HG03439 (cell line): Measurements from ENCODE around the gene FRG2B.
"Not testable (repeated sequence)": the region's sequence is repeated elsewhere in the genome, so short reads cannot be mapped to it uniquely, and the experiment has no call there.

Experiments used
- ATAC-seq: cut with Tn5 transposase; IDR thresholded peaks from one replicate; pipeline ENCODE4 v1.9.1; 2021; ENCODE audit warnings: mild to moderate bottlenecking, moderate library complexity; ENCODE audit not compliant: unreplicated experiment

The FRG2B gene

DNA sequence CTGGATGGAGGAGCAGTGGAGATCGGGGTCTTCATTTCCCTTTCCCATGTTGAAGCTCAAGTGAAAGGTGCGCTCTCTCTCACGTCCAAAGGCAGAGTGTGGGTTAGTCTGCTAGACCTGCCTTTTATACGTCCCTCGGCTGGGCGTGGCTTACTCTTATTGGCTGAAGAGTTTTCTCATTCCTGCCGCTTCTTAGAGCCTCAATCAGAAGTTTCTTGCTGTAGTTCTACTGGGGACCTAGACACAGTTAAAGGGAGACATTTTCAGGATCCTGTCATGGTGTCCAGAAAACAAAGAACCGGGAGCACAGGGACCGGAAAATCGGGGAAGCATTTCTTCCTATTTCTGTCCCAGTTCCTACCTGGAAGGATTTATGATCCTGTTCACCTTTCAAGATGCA is at the start of gene FRG2B:
Gene FRG2B (minus strand): TSS at position 101 of the 400 bp plus-strand sequence. CDS start 53 bp downstream, at position 48.
- not testable (repeated sequence) for ATAC-seq

DNA sequence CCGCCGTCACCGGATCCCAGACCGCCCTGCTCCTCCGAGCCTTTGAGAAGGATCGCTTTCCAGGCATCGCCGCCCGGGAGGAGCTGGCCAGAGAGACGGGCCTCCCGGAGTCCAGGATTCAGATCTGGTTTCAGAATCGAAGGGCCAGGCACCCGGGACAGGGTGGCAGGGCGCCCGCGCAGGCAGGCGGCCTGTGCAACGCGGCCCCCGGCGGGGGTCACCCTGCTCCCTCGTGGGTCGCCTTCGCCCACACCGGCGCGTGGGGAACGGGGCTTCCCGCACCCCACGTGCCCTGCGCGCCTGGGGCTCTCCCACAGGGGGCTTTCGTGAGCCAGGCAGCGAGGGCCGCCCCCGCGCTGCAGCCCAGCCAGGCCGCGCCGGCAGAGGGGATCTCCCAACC is 40.9 kb upstream of the FRG2B start:
- ATAC-seq, result not testable (repeated sequence)

DNA sequence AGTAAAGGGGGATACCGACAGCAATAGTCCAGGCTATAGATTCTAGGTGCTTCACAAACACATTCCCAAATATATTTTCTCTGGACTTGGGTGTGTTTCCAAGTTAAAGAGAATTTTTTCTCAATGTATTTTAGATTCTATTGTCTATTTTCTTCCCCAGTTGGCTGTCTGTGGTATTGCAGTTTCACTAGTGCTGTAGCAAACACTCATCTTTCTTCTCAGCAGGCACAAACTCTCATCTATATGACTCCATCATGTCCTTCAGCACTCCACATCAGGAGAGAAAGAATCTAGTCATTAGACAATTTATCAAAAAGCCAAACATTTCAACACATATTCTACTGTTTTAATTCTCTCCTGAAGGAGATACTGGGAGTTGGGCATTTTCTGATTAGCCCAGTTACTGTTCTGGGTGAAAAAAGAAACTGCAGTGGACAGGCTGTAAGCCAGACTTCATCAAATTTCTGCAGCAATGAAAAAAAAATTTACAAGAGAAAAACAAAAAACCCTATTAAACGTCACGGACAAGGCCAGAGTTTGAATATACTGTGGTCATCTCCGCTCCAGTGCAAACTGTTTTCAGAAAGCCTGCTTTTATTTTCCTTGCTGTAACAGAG is 37.1 kb upstream of the FRG2B start:
- ATAC-seq, result not testable (repeated sequence)

DNA sequence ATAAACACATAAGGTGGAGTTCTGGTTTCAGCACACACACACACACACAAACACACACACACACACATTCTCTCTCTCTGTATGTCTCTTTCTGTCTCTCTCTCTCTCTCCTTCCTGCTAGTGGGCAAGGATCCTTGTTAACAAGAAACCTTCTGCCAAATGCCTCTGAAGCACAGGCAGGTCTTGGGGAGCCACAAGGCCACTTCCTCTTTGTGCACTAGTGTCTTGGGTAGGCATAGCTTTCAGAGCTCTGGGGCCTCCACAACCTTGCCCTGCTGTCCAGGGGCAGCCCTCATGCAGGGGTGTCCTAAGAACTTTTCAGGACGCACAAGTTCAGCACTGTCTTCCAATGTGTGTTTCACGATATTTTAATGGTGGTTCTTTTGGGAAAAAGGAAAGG is 34.5 kb upstream of the FRG2B start:
- not testable (repeated sequence) for ATAC-seq

DNA sequence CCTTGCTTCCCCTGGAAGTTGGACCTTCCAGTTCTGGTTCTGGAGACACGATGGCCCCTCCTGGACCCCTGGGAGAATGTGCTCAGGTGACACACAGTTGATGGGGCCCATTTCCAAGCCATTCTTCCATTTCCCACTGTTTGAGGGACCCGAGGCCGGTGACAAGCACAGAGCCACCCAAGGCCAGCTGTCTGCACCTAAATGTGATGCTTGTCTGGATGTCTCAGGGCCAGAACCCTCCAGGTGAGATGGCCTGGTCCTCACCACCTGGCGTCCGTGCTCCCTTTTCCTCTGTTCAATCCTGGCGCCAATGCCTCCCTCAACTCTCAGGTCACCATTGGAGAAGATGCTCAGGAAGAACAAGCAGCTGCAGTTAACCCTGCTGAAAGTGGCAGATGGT is 33.9 kb upstream of the FRG2B start:
- not testable (repeated sequence) for ATAC-seq

DNA sequence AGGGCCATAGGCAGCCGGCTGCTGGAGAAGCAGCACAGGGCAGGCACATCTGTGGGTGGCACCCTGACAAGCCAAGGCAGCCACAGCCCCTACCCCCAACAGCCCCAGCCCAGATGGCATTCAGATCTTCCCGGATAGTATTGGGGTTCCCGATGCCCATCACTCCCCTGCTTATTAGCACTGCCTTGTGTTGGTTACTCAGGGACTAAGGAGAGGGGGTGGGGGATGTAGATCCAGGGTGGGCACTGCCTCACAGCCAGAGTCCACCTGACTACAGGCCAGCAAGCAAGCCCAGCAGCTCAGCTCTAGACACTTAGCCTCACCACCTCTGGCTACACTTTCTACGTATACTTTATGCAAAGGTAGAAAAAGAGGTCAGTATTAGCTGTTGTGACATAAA is 30.7 kb upstream of the FRG2B start:
- ATAC-seq, result not testable (repeated sequence)

DNA sequence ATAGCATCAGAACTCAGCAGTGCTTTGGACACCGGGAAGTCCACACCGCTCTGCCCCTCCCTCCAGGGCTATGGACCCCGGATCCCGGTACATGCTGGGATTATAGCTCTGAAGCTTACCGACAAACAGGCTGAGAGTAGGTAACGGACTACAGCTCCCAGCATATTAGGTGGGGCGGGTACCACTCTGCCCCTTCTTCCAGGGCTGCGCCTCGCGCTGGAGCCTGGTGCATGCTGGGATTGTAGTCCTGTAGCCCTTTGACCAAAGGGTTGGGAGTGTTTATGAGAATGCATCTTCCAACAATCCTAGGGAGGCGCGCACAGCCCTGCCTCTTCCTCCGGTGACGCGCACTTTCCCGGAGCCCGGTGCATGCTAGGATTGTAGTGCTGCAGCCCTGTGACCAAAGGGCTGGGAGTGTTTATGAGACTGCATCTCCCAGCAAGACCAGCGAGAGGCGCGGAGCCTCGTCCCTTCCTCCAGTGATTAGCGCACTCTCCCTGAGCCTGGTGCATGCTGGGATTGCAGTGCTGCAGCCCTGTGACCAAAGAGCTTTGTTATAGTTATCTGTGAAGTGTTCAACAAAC is 22.4 kb upstream of the FRG2B start:
- not testable (repeated sequence) for ATAC-seq

DNA sequence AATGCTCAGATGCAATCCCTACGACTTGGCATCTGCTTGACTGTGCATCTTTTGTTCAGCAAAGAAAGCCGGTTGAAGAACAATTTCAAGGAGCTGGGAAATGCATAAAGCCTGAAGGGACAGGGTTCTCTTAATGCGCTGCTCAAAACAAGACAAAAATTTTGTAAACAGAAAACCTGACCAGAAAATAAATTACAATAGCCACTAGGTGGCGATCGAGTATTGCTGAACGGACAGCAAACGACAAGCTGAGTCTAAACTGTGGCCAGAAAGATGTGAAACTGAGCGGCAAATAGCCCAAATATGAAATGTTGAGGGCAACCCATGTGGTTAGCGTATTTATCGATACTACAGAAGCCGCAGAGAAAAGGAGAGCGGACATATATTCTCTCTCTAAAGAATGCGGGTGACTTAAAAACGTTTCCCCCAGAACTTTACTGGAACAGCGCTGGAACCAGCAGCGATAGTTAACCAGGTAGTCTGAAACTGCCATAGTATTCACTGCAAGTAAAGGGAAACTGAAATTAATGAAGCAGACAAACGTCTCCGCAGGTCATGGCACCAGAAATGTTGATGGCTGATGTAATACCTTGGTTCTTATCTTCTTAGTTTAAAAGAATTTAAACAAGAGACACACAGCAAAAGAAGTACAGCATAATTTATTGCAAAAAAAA is 20.6 kb upstream of the FRG2B start:
- ATAC-seq, result not testable (repeated sequence)

DNA sequence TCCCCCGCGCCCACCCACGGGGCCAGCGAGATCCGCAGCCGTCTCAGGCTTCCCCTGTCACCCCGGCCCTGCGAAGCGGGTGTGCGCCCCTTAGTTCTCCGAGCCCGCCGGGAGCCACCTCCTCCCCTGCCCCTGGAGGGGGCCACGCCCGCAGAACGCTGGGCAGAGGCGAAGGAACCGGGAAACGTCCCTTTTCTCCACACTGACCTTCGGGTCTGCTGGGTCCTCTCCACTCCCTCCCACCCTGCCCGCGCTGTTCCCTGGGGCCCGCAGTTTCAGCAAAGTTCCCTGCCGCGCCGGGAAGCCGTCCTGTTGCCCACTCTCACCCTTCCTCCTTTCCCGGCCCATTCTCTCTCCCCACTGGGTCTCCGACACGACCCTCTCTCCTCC is 11.2 kb upstream of the FRG2B start:
- ATAC-seq, result not testable (repeated sequence)

DNA sequence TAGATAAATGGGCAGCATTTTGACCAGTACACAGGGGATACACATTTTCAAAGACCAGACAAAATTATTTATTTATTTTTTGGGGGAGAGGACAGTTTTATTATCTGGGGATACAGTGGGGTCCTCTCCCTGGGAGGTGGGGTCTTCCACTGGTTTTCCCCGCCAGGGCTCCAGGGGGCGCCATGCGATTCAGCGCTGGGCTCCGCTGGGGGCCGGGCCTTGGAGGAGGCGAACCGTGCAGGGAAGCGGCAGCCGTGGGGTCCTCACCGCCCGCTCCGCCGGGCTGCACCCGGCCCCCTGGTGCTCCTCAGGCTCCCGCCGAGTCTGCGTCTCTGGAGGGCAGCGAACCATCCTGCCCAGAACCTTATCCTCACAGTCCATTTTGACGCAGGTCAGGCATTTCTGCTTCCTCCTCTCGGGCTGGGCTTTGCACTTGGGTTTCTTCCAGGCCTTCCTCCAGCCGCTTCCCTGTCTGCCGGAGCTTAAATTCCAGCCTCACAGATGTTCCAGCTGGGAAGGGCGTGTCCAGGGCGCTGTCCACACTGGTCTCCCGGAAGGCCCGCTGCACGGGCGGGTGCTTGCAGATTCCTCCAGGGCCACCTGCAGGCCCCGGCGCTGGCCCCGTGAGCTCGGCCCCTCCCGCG is 10.7 kb upstream of the FRG2B start:
- not testable (repeated sequence) for ATAC-seq

DNA sequence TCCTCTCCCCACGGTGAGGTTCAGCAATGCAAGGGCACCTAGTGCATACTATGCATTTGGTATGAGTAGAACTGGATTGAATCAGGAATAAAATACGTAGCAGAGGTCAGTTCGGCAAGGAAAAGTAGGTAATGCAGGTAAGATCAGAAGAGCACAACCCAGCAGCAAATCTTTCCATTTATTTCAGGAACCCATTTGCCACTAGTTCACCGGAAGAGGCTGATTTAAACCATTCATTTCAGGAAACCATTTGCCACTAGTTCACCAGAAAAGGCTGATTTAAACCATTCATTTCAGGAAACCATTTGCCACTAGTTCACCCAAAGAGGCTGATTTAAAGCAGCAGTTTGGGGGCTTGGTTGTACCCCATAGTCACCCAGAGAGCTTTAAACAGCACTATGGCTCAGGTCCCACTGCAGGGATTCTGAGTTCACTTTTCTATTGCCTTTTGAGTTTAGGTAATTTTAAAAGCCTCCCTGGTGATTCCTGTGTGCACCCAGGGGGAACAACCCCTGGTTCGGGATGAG is 4.2 kb upstream of the FRG2B start:
- ATAC-seq, result not testable (repeated sequence)

DNA sequence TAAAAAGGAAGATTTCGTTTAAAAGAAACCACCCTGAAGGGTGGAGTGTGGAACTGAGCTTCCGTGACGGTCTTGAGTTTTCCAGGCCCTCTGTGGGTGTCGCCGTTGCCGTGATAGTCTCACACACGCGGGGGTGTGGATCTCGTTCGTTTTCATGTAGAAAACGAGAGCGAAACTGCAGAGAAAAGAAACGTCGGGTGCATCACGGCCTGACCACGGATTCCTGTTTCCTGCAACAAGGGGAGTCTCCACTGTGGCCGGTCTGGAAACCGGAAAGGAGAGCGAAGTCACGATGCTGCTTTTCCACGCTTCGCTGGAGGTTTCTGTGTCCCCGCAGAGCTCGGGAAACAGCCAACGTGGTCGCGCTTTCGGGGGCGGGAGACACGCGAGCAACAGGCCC is 4.1 kb downstream of the FRG2B start:
- not testable (repeated sequence) for ATAC-seq

DNA sequence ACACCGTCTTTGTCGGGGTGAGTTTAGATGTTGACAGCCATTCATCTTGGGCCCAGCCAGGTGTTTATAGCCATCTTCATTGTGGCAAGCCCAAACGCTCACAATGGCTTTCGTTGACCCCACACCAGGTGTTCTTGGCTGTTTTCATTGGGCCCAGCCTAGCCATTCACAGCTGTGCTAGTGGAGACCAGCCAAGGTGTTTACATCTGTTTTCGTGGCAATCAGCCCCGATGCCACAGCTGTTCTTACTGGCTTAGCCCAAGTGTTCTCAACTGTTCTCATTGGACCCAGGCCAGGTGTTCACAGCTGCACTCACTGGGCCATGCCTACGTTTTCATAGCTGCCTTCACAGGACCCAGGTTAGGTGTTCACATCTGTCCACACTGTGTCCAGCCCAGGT is 7.7 kb downstream of the FRG2B start:
- ATAC-seq, result no peak

DNA sequence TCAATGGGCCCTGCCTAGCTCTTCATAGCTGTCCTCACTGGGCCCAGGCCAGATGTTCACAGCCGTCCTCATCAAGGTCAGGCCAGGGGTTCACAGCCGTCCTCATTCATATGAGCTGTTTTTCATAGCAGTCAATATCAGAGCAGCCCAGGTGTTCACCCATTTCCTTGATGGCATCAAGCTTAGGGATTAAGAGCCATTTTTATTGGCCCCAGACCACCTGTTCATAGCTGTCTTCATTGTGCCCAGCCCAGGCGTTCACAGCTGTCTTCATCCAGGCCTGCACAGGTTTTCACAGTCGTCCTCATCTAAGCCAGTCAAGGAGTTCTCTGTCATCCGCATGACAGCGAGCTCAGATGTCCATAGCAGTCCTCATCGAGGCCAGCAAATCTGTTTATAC is 9.4 kb downstream of the FRG2B start:
- ATAC-seq, result no peak

DNA sequence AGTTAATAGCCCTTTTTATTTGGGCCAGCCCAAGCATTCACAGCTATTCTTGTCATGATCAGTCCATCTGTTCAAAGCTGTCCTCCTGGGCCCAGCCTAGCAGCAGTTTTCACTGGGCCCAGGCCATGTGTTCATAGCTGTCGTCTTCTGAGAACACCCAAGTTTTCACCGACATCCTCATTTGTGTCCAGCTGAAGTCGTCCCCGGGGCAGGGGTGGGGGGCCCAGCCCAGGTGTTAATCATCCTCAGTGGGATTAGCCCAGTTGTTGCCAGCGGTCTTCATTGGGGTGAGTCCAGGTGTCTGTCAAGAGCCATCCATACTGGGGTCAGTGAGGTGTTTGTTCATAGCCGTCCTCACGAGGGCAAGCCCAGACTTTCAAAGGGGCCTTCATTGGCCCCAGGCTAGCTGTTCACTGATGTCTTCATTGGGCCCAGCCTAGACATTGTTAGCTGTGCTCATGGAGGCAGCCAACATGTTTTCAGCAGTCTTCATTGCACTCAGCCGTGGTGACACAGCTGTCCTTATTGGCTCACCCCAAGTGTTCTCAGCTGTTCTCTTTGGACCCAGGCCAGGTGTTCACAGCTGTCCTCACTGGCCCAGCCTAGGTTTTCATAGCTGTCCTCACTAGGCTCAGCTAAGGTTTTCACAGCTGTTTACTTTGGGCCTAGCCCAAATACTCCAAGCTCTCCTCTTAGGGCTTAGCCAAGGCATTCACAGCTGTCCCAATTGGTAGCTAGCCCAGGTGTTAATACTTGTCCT is 10.0 kb downstream of the FRG2B start:
- no peak for ATAC-seq

DNA sequence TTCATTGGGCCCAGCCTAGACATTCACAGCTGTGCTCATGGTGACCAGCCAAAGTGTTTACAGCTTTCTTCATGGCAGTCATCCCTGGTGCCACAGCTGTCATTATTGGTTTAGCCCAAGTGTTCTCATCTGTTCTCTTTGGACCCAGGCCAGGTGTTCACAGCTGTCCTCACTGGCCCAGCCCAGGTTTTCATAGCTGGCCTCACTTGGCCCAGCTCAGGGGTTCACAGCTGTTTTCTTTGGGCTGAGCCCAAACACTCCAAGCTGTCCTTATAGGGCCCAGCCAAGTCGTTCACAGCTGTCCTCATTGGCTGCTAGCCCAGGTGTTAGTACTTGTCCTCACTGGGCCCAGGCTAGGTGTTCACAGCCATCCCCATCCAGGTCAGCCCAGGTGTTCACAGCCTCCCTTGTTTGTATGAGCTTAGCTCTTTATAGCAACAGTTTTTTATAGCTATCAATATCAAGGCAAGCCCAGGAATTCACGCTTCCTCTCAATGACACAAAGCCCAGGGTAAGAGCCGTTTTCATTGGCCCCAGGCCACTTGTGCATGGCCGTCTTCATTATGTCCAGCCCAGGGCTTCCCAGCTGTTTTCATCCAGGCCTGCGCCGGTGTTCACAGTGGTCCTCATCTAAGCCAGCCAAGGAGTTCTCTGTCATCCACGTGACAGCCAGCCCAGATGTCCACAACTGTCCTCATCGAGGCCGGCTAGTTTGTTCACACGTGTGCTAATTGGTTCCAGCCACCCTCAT is 11.6 kb downstream of the FRG2B start:
- ATAC-seq, result no peak

DNA sequence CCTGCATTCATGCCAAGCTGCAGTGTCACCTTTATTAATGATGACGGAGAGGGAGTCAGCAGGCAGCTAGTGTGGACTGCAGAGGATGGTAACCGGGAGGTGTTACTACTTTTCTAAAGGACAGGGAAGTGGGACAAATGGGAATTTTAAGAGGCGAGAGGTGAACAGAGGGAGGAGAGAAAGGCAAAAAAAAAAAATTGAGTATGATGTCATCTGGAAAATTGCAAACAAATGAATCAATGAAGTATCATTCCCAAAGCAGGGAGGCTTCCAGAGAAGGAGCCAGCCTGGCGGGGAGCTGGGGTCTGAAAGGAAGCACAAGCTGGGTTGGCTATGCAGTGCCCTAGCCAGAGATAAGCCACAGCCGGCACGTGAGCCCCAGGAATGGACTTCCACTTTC is 12.9 kb downstream of the FRG2B start:
- no peak for ATAC-seq

DNA sequence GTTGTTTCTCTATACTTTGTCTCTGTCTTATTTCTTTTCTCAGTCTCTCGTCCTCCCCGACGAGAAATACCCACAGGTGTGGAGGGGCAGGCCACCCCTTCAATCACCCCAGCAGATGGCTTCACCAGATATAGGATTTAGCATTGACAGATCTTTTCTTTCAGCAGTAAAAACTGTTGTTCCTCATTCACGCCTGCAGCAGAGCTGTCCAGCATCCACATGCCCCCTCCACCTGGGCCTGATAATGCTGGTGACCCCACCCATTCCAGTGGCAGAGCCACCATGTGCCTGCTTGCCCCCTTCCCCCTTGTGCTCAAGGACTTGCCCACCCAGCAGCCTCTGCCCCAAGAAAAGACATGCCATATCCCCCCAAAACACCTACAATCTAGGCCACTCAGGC is 15.5 kb downstream of the FRG2B start:
- ATAC-seq, result no peak

DNA sequence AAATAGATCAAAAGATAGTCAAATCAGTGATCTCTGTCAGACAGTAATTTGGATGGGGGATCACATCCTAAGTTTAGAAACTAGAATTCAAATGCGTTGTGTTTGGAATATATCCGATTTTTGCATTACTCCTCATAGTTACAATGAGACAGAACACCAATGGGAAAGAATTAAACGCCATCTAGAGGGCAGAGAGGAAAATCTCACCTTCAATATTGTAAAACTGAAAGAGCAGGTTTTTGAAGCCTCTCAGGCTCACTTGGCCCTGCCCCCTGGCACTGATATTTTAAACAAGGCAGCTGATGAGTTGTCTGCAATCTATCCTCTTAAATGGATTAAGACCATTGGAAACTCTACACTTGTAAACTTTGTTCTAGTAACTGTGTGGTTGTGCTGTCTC is 17.7 kb downstream of the FRG2B start:
- no peak for ATAC-seq

DNA sequence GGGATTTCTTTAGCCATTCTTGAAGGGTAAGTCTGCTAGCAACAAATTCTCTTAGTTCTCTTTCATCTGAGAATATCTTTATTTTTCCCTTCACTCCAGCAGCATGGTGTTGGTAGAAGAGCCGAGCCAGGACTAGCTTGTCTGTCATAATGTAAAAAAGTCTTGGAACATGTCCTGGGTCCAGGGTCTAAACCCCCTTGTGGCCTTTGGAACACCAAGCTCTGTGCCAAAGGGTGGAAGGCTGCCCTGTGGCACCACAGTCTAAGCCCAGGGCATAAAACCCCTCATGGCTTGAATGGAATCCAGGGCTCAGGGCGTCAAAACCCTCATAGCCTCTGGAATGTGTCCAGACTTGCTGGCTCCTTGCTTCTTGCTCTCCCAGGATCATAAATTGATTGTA is 23.2 kb downstream of the FRG2B start:
- ATAC-seq, result not testable (repeated sequence)
